ENCODE measurements around the gene BRF1. TPM values are rescaled to one million over a fixed set of nuclear protein-coding genes. Genes with fewer than 3 reads are reported as not detected.

Gene BRF1
- total RNA-seq, 1 donor from 2014 or later: 51.1 TPM

DNA sequence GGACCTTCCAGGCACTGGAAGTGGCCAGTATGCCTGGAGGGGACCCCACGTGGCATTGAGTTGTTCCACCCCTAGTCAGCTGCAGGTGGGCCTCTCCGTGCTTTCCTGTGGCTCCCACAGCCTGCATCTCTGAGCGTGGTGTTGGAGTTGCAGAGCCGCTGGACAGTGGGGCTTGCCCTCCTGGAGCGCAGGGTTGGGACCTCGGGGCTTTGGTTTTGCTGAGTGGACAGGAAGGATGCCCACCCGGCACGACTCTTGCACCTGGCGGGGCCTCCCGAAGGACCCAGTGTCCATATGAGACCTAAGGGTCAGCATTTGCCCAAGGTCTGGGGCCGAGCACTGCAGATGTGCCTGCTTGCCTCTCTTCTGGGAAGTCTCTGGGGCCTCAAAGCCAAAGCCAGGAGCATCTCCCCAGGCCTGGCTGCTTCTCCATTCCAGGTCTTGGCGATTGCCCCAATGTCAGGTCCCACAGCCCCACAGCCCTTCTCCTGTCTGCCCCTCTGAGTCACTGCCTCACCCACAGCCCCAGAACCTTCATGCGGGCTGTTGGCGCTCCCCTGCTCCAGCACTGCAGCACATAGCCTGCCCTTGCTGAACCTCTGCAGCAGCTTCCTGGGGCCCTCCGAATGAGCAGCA is 15.3 kb upstream of the BRF1 start:
- no peaks in the 10 kb centered on the region for H3K9me3 Mint-ChIP-seq
- DNase-seq (ENCODE audit: low read depth, low spot score): no peak
- H3K36me3 Mint-ChIP-seq (ENCODE audit: low read depth): no peaks in the 10 kb centered on the region
- TF ChIP-seq, protein P1, sequence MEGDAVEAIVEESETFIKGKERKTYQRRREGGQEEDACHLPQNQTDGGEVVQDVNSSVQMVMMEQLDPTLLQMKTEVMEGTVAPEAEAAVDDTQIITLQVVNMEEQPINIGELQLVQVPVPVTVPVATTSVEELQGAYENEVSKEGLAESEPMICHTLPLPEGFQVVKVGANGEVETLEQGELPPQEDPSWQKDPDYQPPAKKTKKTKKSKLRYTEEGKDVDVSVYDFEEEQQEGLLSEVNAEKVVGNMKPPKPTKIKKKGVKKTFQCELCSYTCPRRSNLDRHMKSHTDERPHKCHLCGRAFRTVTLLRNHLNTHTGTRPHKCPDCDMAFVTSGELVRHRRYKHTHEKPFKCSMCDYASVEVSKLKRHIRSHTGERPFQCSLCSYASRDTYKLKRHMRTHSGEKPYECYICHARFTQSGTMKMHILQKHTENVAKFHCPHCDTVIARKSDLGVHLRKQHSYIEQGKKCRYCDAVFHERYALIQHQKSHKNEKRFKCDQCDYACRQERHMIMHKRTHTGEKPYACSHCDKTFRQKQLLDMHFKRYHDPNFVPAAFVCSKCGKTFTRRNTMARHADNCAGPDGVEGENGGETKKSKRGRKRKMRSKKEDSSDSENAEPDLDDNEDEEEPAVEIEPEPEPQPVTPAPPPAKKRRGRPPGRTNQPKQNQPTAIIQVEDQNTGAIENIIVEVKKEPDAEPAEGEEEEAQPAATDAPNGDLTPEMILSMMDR (conservative IDR thresholded peaks at IDR 0.05): no peak
- no peak overlapping the region for H3K27ac Mint-ChIP-seq (ENCODE audit: unreplicated experiment)
- peak overlapping the region; percentile 86 for H3K4me3 Mint-ChIP-seq
- no peaks in the 10 kb centered on the region for H3K27me3 Mint-ChIP-seq (ENCODE audit: low read depth)
- H3K4me1 Mint-ChIP-seq: peaks cover 15% of the 10 kb centered on the region

DNA sequence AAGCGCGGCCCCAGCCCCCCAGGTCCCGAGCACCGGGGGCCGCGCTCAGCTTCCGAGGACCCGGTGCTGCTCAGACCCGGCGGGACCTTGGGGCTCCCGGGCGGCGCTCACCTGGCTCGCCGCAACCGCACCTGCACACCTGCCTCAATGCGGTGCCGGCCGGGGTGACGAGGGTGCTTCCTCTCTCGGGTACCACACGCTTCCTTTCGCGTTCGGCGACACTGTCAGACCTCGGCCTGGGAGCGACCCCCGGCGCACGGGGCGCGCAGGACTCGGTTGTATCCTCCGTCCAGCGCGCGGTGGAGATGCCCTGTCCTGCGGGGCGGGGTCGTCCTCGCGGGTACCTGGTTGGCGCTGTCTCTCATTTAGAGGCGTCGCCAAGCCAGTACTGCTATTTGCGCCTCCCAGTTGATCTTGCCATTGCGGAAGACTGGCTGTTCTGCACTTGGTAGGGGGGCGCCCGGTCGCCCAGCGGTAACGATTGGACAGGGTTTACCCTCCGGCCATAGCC is 14.5 kb upstream of the BRF1 start:
- no peak for DNase-seq (ENCODE audit: low read depth, low spot score)
- TF ChIP-seq, protein P1 (conservative IDR thresholded peaks at IDR 0.05): no peak
- H3K4me1 Mint-ChIP-seq: peaks cover 15% of the 10 kb centered on the region
- no peak overlapping the region for H3K27ac Mint-ChIP-seq (ENCODE audit: unreplicated experiment)
- H3K4me3 Mint-ChIP-seq: peak overlapping the region; percentile 86
- no peaks in the 10 kb centered on the region for H3K36me3 Mint-ChIP-seq (ENCODE audit: low read depth)
- H3K9me3 Mint-ChIP-seq: no peaks in the 10 kb centered on the region
- H3K27me3 Mint-ChIP-seq (ENCODE audit: low read depth): no peaks in the 10 kb centered on the region

DNA sequence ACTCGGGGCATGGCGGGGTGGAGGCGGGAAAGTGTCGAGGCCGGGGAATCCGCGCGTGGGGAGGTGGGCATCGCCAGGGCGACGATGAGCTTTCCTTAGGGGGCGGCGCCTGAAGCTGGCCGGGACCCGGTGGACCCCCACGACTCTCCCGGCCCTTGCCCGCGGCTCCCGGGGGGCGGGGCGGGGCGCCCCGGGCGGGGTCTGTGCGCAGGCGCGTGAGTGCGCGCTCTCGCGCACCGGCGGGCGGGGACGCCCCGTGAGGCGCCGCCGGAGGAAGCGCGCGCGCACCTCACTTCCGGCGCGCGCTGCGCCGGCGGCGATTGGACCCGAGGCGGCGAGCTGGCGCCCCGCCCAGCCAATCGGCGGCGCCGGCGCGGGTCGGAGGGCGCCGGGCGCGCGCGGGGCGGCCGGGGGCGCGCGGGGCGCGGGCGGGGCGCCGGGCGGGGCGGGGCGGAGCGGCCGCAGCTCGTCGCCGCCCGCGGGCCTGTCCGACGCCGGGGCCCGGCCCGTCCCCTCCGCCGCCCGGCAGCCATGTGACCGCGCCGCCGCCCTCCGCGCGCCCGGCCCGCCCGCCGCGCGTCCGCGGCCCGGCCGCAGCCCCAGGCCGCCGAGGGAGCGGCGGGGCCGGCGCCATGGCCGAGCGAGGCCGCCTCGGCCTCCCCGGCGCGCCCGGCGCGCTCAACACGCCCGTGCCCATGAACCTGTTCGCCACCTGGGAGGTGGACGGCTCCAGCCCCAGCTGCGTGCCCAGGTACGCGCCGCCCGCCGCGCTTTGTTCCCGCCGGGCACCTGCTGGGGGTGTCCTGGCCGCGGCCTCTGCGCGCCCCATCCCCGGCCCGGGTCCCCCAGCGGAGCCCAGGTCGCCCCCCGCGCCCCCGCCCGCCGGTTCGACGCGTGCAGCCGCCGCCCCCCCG is 13.7 kb upstream of the BRF1 start, which contains the start of gene PACS2:
TSS of gene PACS2 (plus strand) at position 462 of the 914 bp plus-strand sequence. CDS start at position 633, 171 bp downstream.
- H3K4me1 Mint-ChIP-seq: peaks cover 15% of the 10 kb centered on the region
- TF ChIP-seq, protein P1 (conservative IDR thresholded peaks at IDR 0.05): no peak
- peak within 1 kb of the TSS; percentile 73 for H3K27ac Mint-ChIP-seq (ENCODE audit: unreplicated experiment)
- peak; percentile 63 for DNase-seq (ENCODE audit: low read depth, low spot score)
- H3K36me3 Mint-ChIP-seq (ENCODE audit: low read depth): no peaks in the 10 kb centered on the region
- no peaks in the 10 kb centered on the region for H3K27me3 Mint-ChIP-seq (ENCODE audit: low read depth)
- no peaks in the 10 kb centered on the region for H3K9me3 Mint-ChIP-seq
- peak within 1 kb of the TSS; percentile 94 for H3K4me3 Mint-ChIP-seq

DNA sequence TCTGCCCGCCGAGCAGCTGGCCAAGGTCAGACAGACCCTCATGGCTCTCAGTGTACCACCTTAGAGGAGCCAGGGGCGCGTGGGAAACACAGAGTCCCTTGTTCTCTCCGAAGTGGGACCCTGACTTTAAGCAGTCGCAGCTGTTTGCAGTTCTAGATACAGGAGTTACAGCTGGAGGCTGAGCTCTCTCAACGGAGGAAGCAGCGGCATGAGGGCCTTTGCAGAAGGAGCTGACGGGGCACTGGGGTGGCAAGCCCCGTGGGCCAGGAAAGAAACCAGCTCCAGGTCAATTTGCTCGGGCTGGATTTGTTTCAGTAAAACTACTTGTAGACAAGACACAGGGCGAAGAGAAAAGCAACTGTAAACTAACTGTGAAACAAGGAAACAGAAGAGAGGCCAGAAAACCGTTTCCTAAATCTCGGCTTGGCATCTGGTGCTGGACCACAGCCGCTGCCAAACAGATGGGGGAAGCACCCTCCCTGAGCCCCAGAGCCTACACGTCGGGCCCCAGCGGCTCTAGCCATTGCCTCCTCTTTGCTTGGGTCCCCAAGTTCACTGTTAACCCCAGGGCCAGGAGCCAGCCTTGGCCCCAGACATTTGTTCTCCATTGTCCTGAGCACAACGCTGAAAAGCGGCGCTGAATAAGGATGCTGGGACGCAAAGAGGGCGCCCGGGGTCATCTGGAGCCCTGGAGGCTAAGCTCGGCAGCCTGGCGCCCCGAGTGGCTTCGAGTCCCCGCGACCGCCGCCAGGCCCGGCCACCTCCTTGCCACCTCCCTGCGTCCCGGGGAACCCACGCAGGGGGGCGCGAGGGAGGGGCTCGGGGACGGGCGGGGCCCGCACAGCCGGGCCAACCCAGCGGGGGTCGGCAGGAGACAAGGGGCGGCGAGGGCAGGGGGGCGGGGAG is 12.8 kb upstream of the BRF1 start:
- Mint-ChIP-seq H3K4me1 (peaks cover 15% of the 10 kb centered on the region), H3K27ac (ENCODE audit: unreplicated experiment) (peak overlapping the region; percentile 73), H3K27me3 (ENCODE audit: low read depth) (no peaks in the 10 kb centered on the region), H3K4me3 (peak overlapping the region; percentile 94), H3K36me3 (ENCODE audit: low read depth) (no peaks in the 10 kb centered on the region), H3K9me3 (no peaks in the 10 kb centered on the region)
- peak; percentile 35 for DNase-seq (ENCODE audit: low read depth, low spot score)
- TF ChIP-seq, protein P1 (conservative IDR thresholded peaks at IDR 0.05): no peak

DNA sequence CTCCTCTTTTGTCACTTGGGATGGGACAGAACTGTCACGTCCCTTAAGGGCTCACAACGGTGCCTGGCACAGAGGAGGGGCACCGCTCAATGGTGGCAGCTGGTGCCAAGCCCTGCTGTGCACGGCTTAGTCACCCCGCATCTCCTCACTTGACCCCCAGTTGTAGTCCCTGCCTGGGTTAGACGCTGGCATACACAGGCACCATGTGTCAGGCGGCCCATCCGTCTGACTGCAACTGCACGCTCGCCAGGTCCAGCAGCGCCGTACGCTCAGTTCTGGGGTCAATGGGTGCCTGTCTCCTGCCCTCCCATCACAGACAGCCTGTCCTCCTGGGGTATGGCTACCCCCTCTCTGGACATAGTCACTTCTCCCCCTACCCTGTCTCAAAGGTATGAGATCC is 12.2 kb upstream of the BRF1 start:
- H3K4me1 Mint-ChIP-seq: peaks cover 15% of the 10 kb centered on the region
- no peak overlapping the region for H3K27ac Mint-ChIP-seq (ENCODE audit: unreplicated experiment)
- H3K36me3 Mint-ChIP-seq (ENCODE audit: low read depth): no peaks in the 10 kb centered on the region
- TF ChIP-seq, protein P1 (conservative IDR thresholded peaks at IDR 0.05): no peak
- DNase-seq (ENCODE audit: low read depth, low spot score): no peak
- H3K4me3 Mint-ChIP-seq: peak overlapping the region; percentile 94
- no peaks in the 10 kb centered on the region for H3K27me3 Mint-ChIP-seq (ENCODE audit: low read depth)
- H3K9me3 Mint-ChIP-seq: no peaks in the 10 kb centered on the region
